Esophagus squamous epithelium (tissue), 5 donors: ENCODE results near the gene SLC8A2. TPM values are rescaled to one million over a fixed set of nuclear protein-coding genes. Genes with fewer than 3 reads are reported as not detected.
A peak's percentile ranks its signal among the peaks of the same experiment; 100 is the strongest.

Source experiments
- DNase-seq: peaks from one replicate; lab custom pipeline; 2025; lab: John Stamatoyannopoulos, UW
- H3K27ac ChIP-seq, 4 donors: fragments of 200-600 bp; sonication (generic); one replicate each; pipeline ENCODE4 v1.5.1; 2016 to 2019; ENCODE audit warnings: mild to moderate bottlenecking in 1 of 4
- H3K27me3 ChIP-seq, 4 donors: fragments of 200-600 bp; sonication (generic); 1 replicate in 3 of 4; 2 replicates in 1 of 4; pipeline versions ENCODE4 v1.5.1 to v1.6.0; 2017 to 2021; ENCODE audit warnings: antibody characterized with exemption in 1 of 4
- H3K36me3 ChIP-seq, 3 donors: fragments of 200-600 bp; sonication (generic); one replicate each; pipeline ENCODE4 v1.5.1; 2016 to 2019
- H3K4me1 ChIP-seq, 3 donors: fragments of 200-600 bp; sonication (generic); one replicate each; pipeline ENCODE4 v1.5.1; 2017 to 2019
- H3K4me3 ChIP-seq, 4 donors: fragments of 200-600 bp; sonication (generic); 1 replicate in 3 of 4; 2 replicates in 1 of 4; pipeline ENCODE4 v1.5.1; 2016 to 2019; ENCODE audit warnings: mild to moderate bottlenecking in 2 of 4, moderate library complexity in 1 of 4
- H3K9me3 ChIP-seq, 3 donors: fragments of 200-600 bp; sonication (generic); one replicate each; pipeline ENCODE4 v1.5.1; 2016 to 2019
- CTCF ChIP-seq, 6 experiments: fragments of 450-650 bp in 4 of 6; fragments of 200-600 bp in 2 of 6; sonication (generic) in 2 of 6; IDR thresholded peaks; one replicate each; pipeline ENCODE4 v1.5.1; 2016 to 2019; ENCODE audit warnings: antibody characterized with exemption in 6 of 6, mild to moderate bottlenecking in 4 of 6, moderate library complexity in 4 of 6
- POLR2A ChIP-seq, 4 donors: fragments of 450-650 bp; IDR thresholded peaks; one replicate each; pipeline ENCODE4 v1.6.1; 2017; ENCODE audit warnings: antibody characterized with exemption in 4 of 4, mild to moderate bottlenecking in 4 of 4, moderate library complexity in 3 of 4
- WGBS, 2 donors: methylation state at CpG; one replicate each; pipeline ENCODE4 v1.1.5; 2018; 5-methylcytosine and 5-hydroxymethylcytosine counted together
- intact Hi-C: fragments of 100-400 bp; cut with DNase I; formaldehyde crosslinking; loops from one replicate; pipeline ENCODE4 v1.15.0; 2022
- total RNA-seq, 4 donors: library from RNA; depleted of rRNA; stranded (reverse); fragments of >200 nt; gene quantifications; one replicate each; pipeline ENCODE4 v1.1.0, GENCODE V29; 2016
- donor health status: DM: yes; HTN: yes; CAD: no.

SLC8A2 gene
- total RNA-seq, 4 donors from 2014 or later: 0.08 to 5.0 (median 3.6) TPM; not detected in 1

- H3K27me3 ChIP-seq: peaks cover 0 to 89% (median 7%) of the 10 kb centered on the region in 4 donors
- no peak for DNase-seq
- peak overlapping the region in 2 of 4 donors; percentile 4 to 34 for H3K4me3 ChIP-seq
- H3K27ac ChIP-seq: peak overlapping the region in 3 of 4 donors; percentile 56 to 70 (median 67)
- no peaks in the 10 kb centered on the region for H3K9me3 ChIP-seq
- peaks cover 7 to 37% (median 25%) of the 10 kb centered on the region in 3 donors for H3K4me1 ChIP-seq
- H3K36me3 ChIP-seq: no peaks in the 10 kb centered on the region
- TF ChIP-seq CTCF (IDR thresholded peaks at IDR 0.05): no peak
- no peak for TF ChIP-seq POLR2A (IDR thresholded peaks at IDR 0.05)
- 3 to 4% methylated on average over 23 to 27 of the region's 27 CpGs for WGBS, 2 donors
- intact Hi-C loops: loop anchor here (10.0 kb wide), 1 partner anchor 124 kb away; the partner anchor contains the start of gene C5AR1
These were observed 43.4 kb downstream of the SLC8A2 start for GRCh38 chr19:47428177-47428894.

- peak overlapping the region in 3 of 4 donors; percentile 56 to 70 (median 67) for H3K27ac ChIP-seq
- peaks cover 0 to 90% (median 10%) of the 10 kb centered on the region in 4 donors for H3K27me3 ChIP-seq
- H3K9me3 ChIP-seq: no peaks in the 10 kb centered on the region
- H3K4me1 ChIP-seq: peaks cover 7 to 37% (median 25%) of the 10 kb centered on the region in 3 donors
- no peaks in the 10 kb centered on the region for H3K36me3 ChIP-seq
- WGBS, 2 donors: 2 to 6% methylated on average over 12 to 13 of the region's 17 CpGs
- intact Hi-C loops: loop anchor here (10.0 kb wide), 1 partner anchor 123 kb away; the partner anchor contains the start of gene C5AR1
- peak; percentile 71 to 93 (median 82) for TF ChIP-seq CTCF (IDR thresholded peaks at IDR 0.05)
- TF ChIP-seq POLR2A (IDR thresholded peaks at IDR 0.05): no peak
- peak overlapping the region in 2 of 4 donors; percentile 4 to 34 for H3K4me3 ChIP-seq
- no peak for DNase-seq
These were observed 44.2 kb downstream of the SLC8A2 start for GRCh38 chr19:47427241-47428176.

- H3K4me3 ChIP-seq: no peak overlapping the region
- no peak for TF ChIP-seq POLR2A (IDR thresholded peaks at IDR 0.05)
- TF ChIP-seq CTCF (IDR thresholded peaks at IDR 0.05): no peak
- no peaks in the 10 kb centered on the region for H3K9me3 ChIP-seq
- H3K27ac ChIP-seq: no peak overlapping the region
- H3K36me3 ChIP-seq: no peaks in the 10 kb centered on the region
- 15 to 22% methylated on average over 11 to 13 of the region's 19 CpGs for WGBS, 2 donors
- H3K4me1 ChIP-seq: peaks cover 4 to 44% (median 6%) of the 10 kb centered on the region in 3 donors
- intact Hi-C loops: loop anchor here (10.0 kb wide), 1 partner anchor 119 kb away; the partner anchor contains the start of gene C5AR1
- H3K27me3 ChIP-seq: peaks cover 0 to 92% (median 24%) of the 10 kb centered on the region in 4 donors
- no peak for DNase-seq
These were observed 48.4 kb downstream of the SLC8A2 start for GRCh38 chr19:47423203-47423882.

- Histone ChIP-seq H3K36me3 (no peaks in the 10 kb centered on the region), H3K27me3 (peaks cover 0 to 99% (median 24%) of the 10 kb centered on the region in 4 donors), H3K9me3 (no peaks in the 10 kb centered on the region), H3K4me1 (peaks cover 6 to 44% (median 7%) of the 10 kb centered on the region in 3 donors), H3K4me3 (no peak overlapping the region), H3K27ac (no peak overlapping the region)
- intact Hi-C loops: loop anchor here (10.0 kb wide), 1 partner anchor 118 kb away; the partner anchor contains the start of gene C5AR1
- no peak for DNase-seq
- no peak for TF ChIP-seq POLR2A (IDR thresholded peaks at IDR 0.05)
- 9 to 13% methylated on average over 1 of the region's 1 CpG for WGBS, 2 donors
These were observed 49.1 kb downstream of the SLC8A2 start for GRCh38 chr19:47422417-47423163.
